HFFc6 (cell line): ENCODE measurements around the gene NUBP2. TPM values are rescaled to one million over a fixed set of nuclear protein-coding genes. Genes with fewer than 3 reads are reported as not detected.

Experiments used
- DNase-seq: peaks from one replicate; pipeline ENCODE4 v3.0.0-alpha.2; 2018
- H3K27ac Mint-ChIP-seq: 2 replicates; pipeline ENCODE4 v1.8.0; 2020; ENCODE audit warnings: mild to moderate bottlenecking, mixed read lengths
- H3K27me3 Mint-ChIP-seq: 2 replicates; pipeline ENCODE4 v1.8.0; 2021; ENCODE audit warnings: mild to moderate bottlenecking, moderate library complexity, mixed read lengths; ENCODE audit not compliant: insufficient read depth
- H3K36me3 Mint-ChIP-seq: 2 replicates; pipeline ENCODE4 v1.8.0; 2021; ENCODE audit warnings: low read depth, mixed read lengths
- H3K4me1 Mint-ChIP-seq: 2 replicates; pipeline ENCODE4 v1.8.0; 2020; ENCODE audit warnings: low read depth, mixed read lengths
- H3K4me3 Mint-ChIP-seq: 2 replicates; pipeline ENCODE4 v1.8.0; 2020; ENCODE audit warnings: mild to moderate bottlenecking, moderate library complexity, mixed read lengths
- H3K9me3 Mint-ChIP-seq: 2 replicates; pipeline ENCODE4 v1.8.0; 2020; ENCODE audit warnings: mild to moderate bottlenecking, mixed read lengths
- total RNA-seq, 6 experiments: library from RNA; stranded (reverse); fragmentation: NEBNext Ultra II Directional; extraction: Animal tissue kit (Norgen Biotek cat#: 25700); gene quantifications; 2 replicates in 1 of 6; 3 replicates in 5 of 6; pipeline ENCODE4 v1.2.3, GENCODE V29; 2021
- TF ChIP-seq, protein P1 (sequence below): fragments of 200-600 bp; sonication (generic); IDR thresholded peaks from 2 replicates; pipeline ENCODE4 v1.5.0; 2021; ENCODE audit warnings: antibody characterized with exemption, mild to moderate bottlenecking

The NUBP2 gene
- total RNA-seq, 6 experiments from 2014 or later: 41.5 to 53.8 (median 43.5) TPM

DNA sequence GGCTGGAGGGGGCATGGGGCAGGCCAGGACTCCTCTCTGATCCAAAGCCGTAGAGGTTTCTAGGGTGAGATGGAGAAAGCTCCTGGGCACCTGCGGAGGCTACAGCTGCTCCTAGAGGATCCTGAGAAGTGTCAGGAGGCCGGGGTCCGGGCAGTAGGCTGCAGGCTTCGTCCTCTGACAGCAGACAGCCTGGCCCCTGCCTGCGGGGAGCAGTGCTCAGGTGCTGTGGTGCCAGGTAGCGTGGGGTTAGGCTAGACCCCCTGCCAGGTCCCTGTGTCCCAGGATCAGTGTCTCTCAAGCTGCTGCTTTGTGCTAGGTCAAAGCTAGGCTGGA, 8.3 kb upstream of the NUBP2 start:
- peak overlapping the region; percentile 95 for H3K4me3 Mint-ChIP-seq
- peaks cover 26% of the 10 kb centered on the region for H3K27me3 Mint-ChIP-seq
- no peaks in the 10 kb centered on the region for H3K9me3 Mint-ChIP-seq
- TF ChIP-seq, protein P1, sequence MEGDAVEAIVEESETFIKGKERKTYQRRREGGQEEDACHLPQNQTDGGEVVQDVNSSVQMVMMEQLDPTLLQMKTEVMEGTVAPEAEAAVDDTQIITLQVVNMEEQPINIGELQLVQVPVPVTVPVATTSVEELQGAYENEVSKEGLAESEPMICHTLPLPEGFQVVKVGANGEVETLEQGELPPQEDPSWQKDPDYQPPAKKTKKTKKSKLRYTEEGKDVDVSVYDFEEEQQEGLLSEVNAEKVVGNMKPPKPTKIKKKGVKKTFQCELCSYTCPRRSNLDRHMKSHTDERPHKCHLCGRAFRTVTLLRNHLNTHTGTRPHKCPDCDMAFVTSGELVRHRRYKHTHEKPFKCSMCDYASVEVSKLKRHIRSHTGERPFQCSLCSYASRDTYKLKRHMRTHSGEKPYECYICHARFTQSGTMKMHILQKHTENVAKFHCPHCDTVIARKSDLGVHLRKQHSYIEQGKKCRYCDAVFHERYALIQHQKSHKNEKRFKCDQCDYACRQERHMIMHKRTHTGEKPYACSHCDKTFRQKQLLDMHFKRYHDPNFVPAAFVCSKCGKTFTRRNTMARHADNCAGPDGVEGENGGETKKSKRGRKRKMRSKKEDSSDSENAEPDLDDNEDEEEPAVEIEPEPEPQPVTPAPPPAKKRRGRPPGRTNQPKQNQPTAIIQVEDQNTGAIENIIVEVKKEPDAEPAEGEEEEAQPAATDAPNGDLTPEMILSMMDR: no peak
- H3K27ac Mint-ChIP-seq: no peak overlapping the region
- peaks cover 17% of the 10 kb centered on the region for H3K4me1 Mint-ChIP-seq
- DNase-seq: no peak
- H3K36me3 Mint-ChIP-seq: peaks cover 7% of the 10 kb centered on the region

DNA sequence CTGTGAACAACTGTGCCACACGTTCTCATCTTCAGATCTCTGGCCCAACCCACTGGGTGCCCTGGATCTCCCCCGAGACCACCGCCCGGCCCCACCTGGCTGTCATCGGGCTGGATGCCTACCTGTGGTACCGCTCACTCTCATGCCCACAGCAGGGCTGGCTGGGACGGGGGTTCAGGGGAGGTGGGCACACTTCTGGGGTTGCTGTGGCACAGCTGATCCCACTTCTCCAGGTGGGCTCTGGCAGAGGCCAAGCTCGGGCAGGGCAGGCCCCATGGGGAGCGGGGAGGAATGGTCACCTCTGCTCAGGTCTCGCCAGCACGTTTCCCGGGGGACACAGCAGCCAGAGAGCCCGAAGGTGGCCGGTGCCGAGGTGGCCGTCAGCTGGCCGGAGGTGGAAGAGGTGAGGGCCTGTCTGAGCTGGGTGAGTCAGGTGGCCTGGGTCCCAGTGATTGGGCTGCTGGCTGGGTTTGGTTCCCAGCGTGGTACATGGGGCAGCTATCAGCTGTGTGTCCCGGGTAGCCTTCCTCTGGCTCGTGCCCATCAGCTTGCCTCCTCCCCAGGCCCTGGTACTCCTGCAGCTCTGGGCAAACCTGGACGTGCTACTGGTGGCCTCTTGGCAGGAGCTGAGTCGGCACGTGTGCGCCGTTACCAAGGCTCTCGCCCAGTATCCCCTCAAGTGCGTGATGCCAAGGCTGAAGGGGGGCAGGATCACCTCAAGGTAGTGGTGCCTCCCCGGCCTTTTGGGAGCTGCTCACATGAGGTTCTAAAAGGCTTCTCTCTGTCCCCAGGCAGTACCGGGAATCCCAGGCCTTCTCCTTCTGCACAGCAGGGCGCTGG, 7.5 kb upstream of the NUBP2 start:
- Mint-ChIP-seq H3K4me3 (no peak overlapping the region), H3K27me3 (peaks cover 26% of the 10 kb centered on the region)

DNA sequence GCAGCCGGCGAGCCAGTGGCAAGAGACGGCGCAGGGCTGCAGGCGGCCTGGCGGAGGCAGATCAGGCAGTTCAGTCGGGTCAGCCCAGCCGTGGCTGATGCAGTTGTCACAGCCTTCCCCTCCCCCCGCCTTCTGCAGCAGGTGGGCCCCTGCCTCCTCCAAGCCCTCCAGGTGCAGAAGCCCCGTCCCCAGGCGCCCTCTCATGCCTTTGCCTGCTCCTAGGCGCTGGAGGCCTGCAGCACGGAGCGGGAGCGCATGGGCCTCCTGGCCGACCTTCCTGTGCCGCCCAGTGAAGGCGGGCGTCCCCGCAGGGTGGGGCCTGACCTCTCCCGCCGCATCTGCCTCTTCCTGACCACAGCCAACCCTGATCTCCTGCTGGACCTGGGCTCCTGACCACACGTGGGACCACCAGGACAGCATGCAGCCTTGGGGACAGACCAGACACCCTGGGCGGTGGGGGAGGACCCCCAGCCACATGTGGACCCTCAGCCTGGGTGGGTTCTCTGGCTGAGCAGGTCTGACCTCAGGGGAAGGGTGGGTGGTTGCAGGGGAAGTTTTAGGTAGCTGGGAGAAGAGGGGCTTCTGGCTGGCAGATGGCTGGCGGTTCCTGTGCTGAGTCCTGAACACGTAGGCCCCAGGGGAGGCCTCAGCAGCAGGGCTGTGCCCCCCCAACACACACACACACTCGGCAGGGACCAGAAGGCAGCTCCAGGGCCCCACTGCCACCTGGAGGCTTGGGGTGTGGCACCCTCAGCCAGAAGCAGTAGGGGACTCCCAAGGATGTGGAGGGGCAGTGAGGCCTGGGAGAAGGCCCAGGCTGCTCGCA, 6.7 kb upstream of the NUBP2 start:
- Mint-ChIP-seq H3K27me3 (peaks cover 28% of the 10 kb centered on the region), H3K4me3 (no peak overlapping the region), H3K27ac (peak overlapping the region; percentile 33; the same call in 1 of the 2 replicates), H3K9me3 (no peaks in the 10 kb centered on the region), H3K4me1 (peaks cover 18% of the 10 kb centered on the region), H3K36me3 (peaks cover 7% of the 10 kb centered on the region)
- DNase-seq: no peak
- TF ChIP-seq, protein P1: no peak

More for the DNA sequence above, 7.5 kb upstream of the NUBP2 start:
- Mint-ChIP-seq H3K9me3 (no peaks in the 10 kb centered on the region), H3K27ac (no peak overlapping the region), H3K36me3 (peaks cover 7% of the 10 kb centered on the region), H3K4me1 (peaks cover 14% of the 10 kb centered on the region)
- TF ChIP-seq, protein P1: no peak
- no peak for DNase-seq

DNA sequence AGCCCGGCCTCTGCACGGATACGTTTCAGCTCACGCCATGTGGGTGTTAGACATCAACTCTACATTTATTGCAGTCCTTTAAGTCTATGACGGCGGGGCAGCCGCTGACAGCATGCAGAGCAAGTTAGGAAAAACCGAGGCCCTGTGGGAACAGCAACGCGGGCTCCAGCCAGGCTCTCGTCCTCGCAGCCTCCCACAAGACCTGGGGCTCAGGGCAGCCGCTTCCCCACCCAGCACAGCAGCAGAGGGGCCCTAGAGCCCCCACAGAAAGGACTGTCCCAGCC, 6.1 kb upstream of the NUBP2 start:
- H3K4me1 Mint-ChIP-seq: peaks cover 24% of the 10 kb centered on the region
- H3K9me3 Mint-ChIP-seq: no peaks in the 10 kb centered on the region
- H3K4me3 Mint-ChIP-seq: no peak overlapping the region
- H3K27me3 Mint-ChIP-seq: peaks cover 33% of the 10 kb centered on the region
- peak overlapping the region; percentile 33; the same call in 1 of the 2 replicates for H3K27ac Mint-ChIP-seq
- peaks cover 7% of the 10 kb centered on the region for H3K36me3 Mint-ChIP-seq
- TF ChIP-seq, protein P1: no peak
- no peak for DNase-seq

DNA sequence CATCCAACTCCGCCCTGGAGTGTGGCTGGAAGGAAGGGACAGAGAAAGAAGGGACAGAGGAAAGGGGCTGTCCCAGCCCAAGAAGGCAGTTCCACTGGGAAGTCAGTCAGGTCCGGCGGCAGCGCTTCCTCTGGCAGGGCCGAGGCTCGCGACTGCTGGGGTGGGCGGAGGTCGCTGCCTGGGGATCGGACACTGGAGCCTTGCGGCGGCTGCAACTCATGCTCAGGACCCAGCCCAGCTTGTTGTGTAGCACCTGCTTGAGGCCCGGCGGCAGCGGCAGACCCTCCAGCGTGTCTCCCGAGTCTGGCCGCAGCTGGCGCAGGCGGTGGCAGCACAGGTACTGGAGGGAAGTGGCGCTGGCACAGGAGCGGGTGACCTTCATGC, 5.8 kb upstream of the NUBP2 start:
- Mint-ChIP-seq H3K36me3 (peaks cover 5% of the 10 kb centered on the region), H3K4me3 (no peak overlapping the region), H3K9me3 (no peaks in the 10 kb centered on the region), H3K27ac (no peak overlapping the region), H3K4me1 (peaks cover 23% of the 10 kb centered on the region), H3K27me3 (peaks cover 32% of the 10 kb centered on the region)
- TF ChIP-seq, protein P1: no peak
- DNase-seq: no peak
